ENCODE data around the gene TSPAN17. TPM values are rescaled to one million over a fixed set of nuclear protein-coding genes. Genes with fewer than 3 reads are reported as not detected.
"Not testable (repeated sequence)": the region's sequence is repeated elsewhere in the genome, so short reads cannot be mapped to it uniquely, and the experiment has no call there.

TSPAN17 gene
- 10 to 100 TPM; 22.2 to 53.1 (median 30.9) TPM for total RNA-seq
- polyA plus RNA-seq, result 10 to 100 TPM; 15.4 to 59.3 TPM
- long read RNA-seq, donor 1, transcript TSPAN17-207 (9 exons, 2,457 nt), result major isoform, 10 of 26 reads
- long read RNA-seq, donor 1, partial matches to known transcripts, result 10 of 26 reads
- long read RNA-seq, donor 1, other reads (novel, unspliced or antisense), result 5 of 26 reads
- long read RNA-seq, donor 2, transcript TSPAN17-207 (9 exons, 2,457 nt), result major isoform, 50 of 98 reads
- long read RNA-seq, donor 2, partial matches to known transcripts, result 21 of 98 reads
- long read RNA-seq, donor 2, other reads (novel, unspliced or antisense), result 19 of 98 reads
- long read RNA-seq, donor 3, transcript TSPAN17-207 (9 exons, 2,457 nt), result major isoform, 16 of 66 reads
- long read RNA-seq, donor 3, partial matches to known transcripts, result 30 of 66 reads
- long read RNA-seq, donor 3, other reads (novel, unspliced or antisense), result 13 of 66 reads

- WGBS, 4 donors, result 0 to 1% (median 1%) methylated on average over 28 to 63 of the region's 63 CpGs
- ATAC-seq (peak; percentile 98 to 100 (median 98)), DNase-seq (peak; percentile 100)
- Histone ChIP-seq H3K4me1 (peaks cover 0 to 32% (median 14%) of the 10 kb centered on the region in 12 donors), H3K36me3 (no peaks in the 10 kb centered on the region), H3K27me3 (no peaks in the 10 kb centered on the region), H3K4me3 (peak within 1 kb of the TSS; percentile 43 to 96 (median 84)), H3K27ac (peak within 1 kb of the TSS in 11 of 12 donors; percentile 54 to 88 (median 84)), H3K9me3 (no peaks in the 10 kb centered on the region)
- intact Hi-C loops (cut with DNase I), result loop anchor here in 6 of 10 donors (2.0 to 10.0 kb wide), 4 partner anchors 72 to 282 kb away; partner anchors contain the start of genes ARL10 (in 1 of the 6) and KIAA1191 (in 1 of the 6)
- TF ChIP-seq CTCF (IDR thresholded peaks at IDR 0.05) (peak in 8 of 12 donors; percentile 26 to 63 (median 40)), POLR2A (IDR thresholded peaks at IDR 0.05) (peak; percentile 29 to 83)
These were observed at the start of gene TSPAN17 for GRCh38 chr5:176647030-176647842. Gene TSPAN17 (plus strand): TSS chr5:176647484. CDS start chr5:176647616, 132 bp downstream.

DNA sequence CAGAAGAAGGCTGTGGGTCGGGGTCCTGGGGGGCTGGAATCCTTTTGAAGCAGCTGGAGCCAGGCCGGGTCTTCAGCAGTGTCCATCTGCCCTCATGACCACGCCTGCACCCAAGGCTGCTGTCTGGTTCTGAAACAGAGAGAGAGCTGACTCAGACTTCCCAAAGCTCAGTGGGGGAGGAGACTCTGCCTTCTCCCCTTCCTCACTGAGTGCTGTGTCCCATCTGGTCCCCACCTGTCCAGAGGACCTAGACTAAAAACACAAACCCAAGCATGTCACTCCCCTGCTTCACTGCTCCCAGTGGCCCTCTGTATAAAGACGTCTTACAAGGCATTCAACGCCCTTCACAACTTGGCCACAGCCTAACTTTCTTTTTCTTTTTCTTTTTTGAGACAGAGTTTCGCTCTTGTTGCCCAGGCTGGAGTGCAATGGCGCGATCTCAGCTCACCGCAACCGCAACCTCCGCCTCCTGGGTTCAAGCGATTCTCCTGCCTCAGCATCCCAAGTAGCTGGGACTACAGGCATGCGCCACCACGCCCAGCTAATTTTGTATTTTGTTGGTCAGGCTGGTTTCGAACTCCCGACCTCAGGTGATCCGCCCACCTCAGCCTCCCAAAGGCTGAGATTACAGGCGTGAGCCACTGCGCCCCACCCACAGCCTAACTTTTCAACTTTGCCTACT is 47.4 kb upstream of the TSPAN17 start:
- H3K27ac ChIP-seq; H3K9me3 ChIP-seq; H3K4me3 ChIP-seq; DNase-seq; H3K36me3 ChIP-seq; ATAC-seq; intact Hi-C loops (cut with DNase I): not testable (repeated sequence)
- 91 to 93% (median 92%) methylated on average over 18 to 19 of the region's 19 CpGs for WGBS, 4 donors
- H3K4me1 ChIP-seq, result peaks cover 0 to 12% (median 0%) of the 10 kb centered on the region in 12 donors
- H3K27me3 ChIP-seq, result peaks cover 0 to 17% (median 0%) of the 10 kb centered on the region in 9 donors

DNA sequence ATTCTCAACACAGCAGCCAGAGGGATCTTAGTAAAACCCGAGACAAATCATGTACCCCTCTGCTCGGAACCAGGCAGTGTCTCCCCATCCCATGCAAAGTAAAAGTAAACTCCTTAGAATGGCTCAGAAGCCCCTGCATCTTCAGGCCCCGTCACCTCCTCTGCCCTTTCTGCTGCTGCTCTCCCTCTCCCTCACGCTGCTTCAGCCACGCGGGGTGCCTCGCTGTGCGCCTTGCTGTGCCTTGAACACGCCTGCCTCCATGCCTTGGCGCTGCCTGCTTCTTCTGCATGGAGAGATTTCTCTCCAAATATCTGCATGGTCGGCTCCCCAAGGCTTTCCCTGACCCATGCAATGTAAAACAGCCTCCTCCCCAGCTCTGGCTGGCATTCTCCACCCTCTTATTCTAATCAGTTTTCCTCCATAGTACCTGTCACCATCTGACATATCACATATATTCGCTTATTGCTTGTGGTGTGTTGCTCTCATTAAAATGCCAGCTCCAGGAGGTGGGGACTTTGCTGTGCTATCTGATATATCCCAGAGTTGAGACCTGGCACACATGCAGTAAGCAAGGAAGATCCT is 45.3 kb upstream of the TSPAN17 start:
- peaks cover 0 to 11% (median 0%) of the 10 kb centered on the region in 9 donors for H3K27me3 ChIP-seq

More for the DNA sequence above, 45.3 kb upstream of the TSPAN17 start:
- 58 to 77% (median 67%) methylated on average over 12 of the region's 12 CpGs for WGBS, 4 donors
- intact Hi-C loops (cut with DNase I), result no loop called here
- no peaks in the 10 kb centered on the region for H3K36me3 ChIP-seq
- no peak overlapping the region for H3K4me3 ChIP-seq
- no peak for DNase-seq
- no peak overlapping the region for H3K27ac ChIP-seq
- ATAC-seq, result no peak
- peaks cover 0 to 6% (median 0%) of the 10 kb centered on the region in 12 donors for H3K4me1 ChIP-seq
- TF ChIP-seq CTCF (IDR thresholded peaks at IDR 0.05) (no peak), POLR2A (IDR thresholded peaks at IDR 0.05) (no peak)
- H3K9me3 ChIP-seq, result no peaks in the 10 kb centered on the region
